K562 (cell line): ENCODE measurements around the gene OR2C1. TPM values are rescaled to one million over a fixed set of nuclear protein-coding genes. Genes with fewer than 3 reads are reported as not detected.

Experiments used
- CBX3 ChIP-seq, 2 experiments: IDR thresholded peaks; 1 replicate in 1 of 2; 2 replicates in 1 of 2; pipeline ENCODE4 v1.6.1; 2012; ENCODE audit warnings: inconsistent platforms in 2 of 2, low read length in 2 of 2, borderline replicate concordance in 1 of 2, control low read depth in 1 of 2
- CREB1 ChIP-seq, 2 experiments: sonication (generic) in 1 of 2; formaldehyde crosslinking in 1 of 2; IDR thresholded peaks; 2 replicates each; pipeline versions ENCODE4 v1.6.1 to v1.8.0; 2012 to 2022; ENCODE audit warnings: inconsistent platforms in 1 of 2, mild to moderate bottlenecking in 1 of 2, missing genetic modification reagents in 1 of 2, moderate library complexity in 1 of 2
- CXXC5 ChIP-seq: fragments of 250-450 bp; sonication (Bioruptor Pico); IDR thresholded peaks from 2 replicates; pipeline ENCODE4 v1.8.0; 2022; ENCODE audit warnings: inconsistent platforms, mild to moderate bottlenecking, moderate library complexity
- ETV6 ChIP-seq, 3 experiments: fragments of 150-350 bp in 1 of 3; sonication (generic) in 1 of 3; formaldehyde crosslinking in 1 of 3; IDR thresholded peaks; 2 replicates each; pipeline versions ENCODE4 v1.6.1 to v1.8.0; 2014 to 2022; ENCODE audit warnings: borderline replicate concordance in 2 of 3, low read depth in 2 of 3, antibody characterized with exemption in 1 of 3, low read length in 1 of 3, mild to moderate bottlenecking in 1 of 3, missing genetic modification reagents in 1 of 3
- FOSL1 ChIP-seq: fragments of 200-800 bp; sonication (Bioruptor generic); conservative IDR thresholded peaks from 2 replicates; pipeline ENCODE4 v1.6.1; 2016; ENCODE audit warnings: missing genetic modification characterization, missing compliant biosample characterization
- HDAC1 ChIP-seq, 2 experiments: fragments of 450-650 bp; IDR thresholded peaks; 2 replicates each; pipeline ENCODE4 v1.6.1; 2016 to 2017; ENCODE audit warnings: inconsistent platforms in 1 of 2, mild to moderate bottlenecking in 1 of 2, moderate library complexity in 1 of 2
- KDM1A ChIP-seq, 2 experiments: fragments of 450-650 bp; IDR thresholded peaks; 2 replicates each; pipeline ENCODE4 v1.6.1; 2016; ENCODE audit warnings: mild to moderate bottlenecking in 2 of 2
- MAZ ChIP-seq, 2 experiments: fragments of 450-650 bp in 1 of 2; sonication (generic) in 1 of 2; formaldehyde crosslinking; IDR thresholded peaks in 1 of 2; conservative IDR thresholded peaks in 1 of 2; 2 replicates each; pipeline versions ENCODE4 v1.4.0 to v1.5.0; 2020; ENCODE audit warnings: mild to moderate bottlenecking in 1 of 2, missing genetic modification reagents in 1 of 2
- MITF ChIP-seq: IDR thresholded peaks from 2 replicates; pipeline ENCODE4 v1.6.1; 2014; ENCODE audit warnings: antibody characterized with exemption
- RBFOX2 ChIP-seq: fragments of 200-400 bp; formaldehyde crosslinking; IDR thresholded peaks from 2 replicates; pipeline ENCODE4 v1.6.1; 2017; ENCODE audit warnings: low read depth, mild to moderate bottlenecking, low read length, moderate library complexity
- RFX1 ChIP-seq: fragments of 450-650 bp; IDR thresholded peaks from 2 replicates; pipeline ENCODE4 v1.6.1; 2016; ENCODE audit warnings: mild to moderate bottlenecking, moderate library complexity
- SMARCA5 ChIP-seq: fragments of 450-650 bp; IDR thresholded peaks from 2 replicates; pipeline ENCODE4 v1.6.1; 2016
- TOE1 ChIP-seq, 2 experiments: fragments of 450-650 bp in 1 of 2; sonication (generic) in 1 of 2; formaldehyde crosslinking in 1 of 2; IDR thresholded peaks; 2 replicates each; pipeline versions ENCODE4 v1.7.1 to v1.8.0; 2016 to 2022; ENCODE audit warnings: borderline replicate concordance in 2 of 2, mild to moderate bottlenecking in 2 of 2, antibody characterized with exemption in 1 of 2, inconsistent platforms in 1 of 2, low read depth in 1 of 2, missing genetic modification reagents in 1 of 2, moderate library complexity in 1 of 2
- YBX1 ChIP-seq: fragments of 450-650 bp; IDR thresholded peaks from 2 replicates; pipeline ENCODE4 v1.7.1; 2016; ENCODE audit warnings: mild to moderate bottlenecking
- YY1 ChIP-seq, 3 experiments: IDR thresholded peaks; 2 replicates each; pipeline ENCODE4 v1.6.1; 2011; ENCODE audit warnings: low read length in 2 of 3, mild to moderate bottlenecking in 2 of 3, moderate library complexity in 2 of 3, borderline replicate concordance in 1 of 3, control low read depth in 1 of 3, low read depth in 1 of 3; ENCODE audit not compliant: insufficient read depth in 3 of 3, insufficient replicate concordance in 2 of 3, control insufficient read depth in 1 of 3, insufficient read length in 1 of 3; ENCODE audit errors: extremely low read depth in 1 of 3
- ZZZ3 ChIP-seq: fragments of 450-650 bp; IDR thresholded peaks from 2 replicates; pipeline ENCODE4 v1.6.1; 2016; ENCODE audit warnings: antibody characterized with exemption, mild to moderate bottlenecking, moderate library complexity
- polyA plus RNA-seq, 8 experiments: library from polyadenylated mRNA; depleted of rRNA in 4 of 8; stranded (reverse) in 5 of 8; unstranded in 3 of 8; fragments of >200 nt; fragmentation: Nextera tagmentation in 2 of 8; fragmentation: Illumina TruSeq in 1 of 8; extraction: Ambion mirVana in 2 of 8; extraction: Trizol in 1 of 8; gene quantifications; 2 replicates each; pipeline versions ENCODE4 v1.2.1 to v1.2.3, GENCODE V29; 2011 to 2014; ENCODE audit warnings: inconsistent platforms in 1 of 8, missing spikeins in 1 of 8
- total RNA-seq, 7 experiments: library from RNA; depleted of rRNA in 6 of 7; stranded (reverse); fragments of >200 nt in 6 of 7; fragmentation: Illumina TruSeq in 2 of 7; extraction: Trizol in 2 of 7; gene quantifications; 2 replicates each; pipeline versions ENCODE4 v1.2.1 to v1.2.3, GENCODE V29; 2011 to 2021; ENCODE audit warnings: low replicate concordance in 1 of 7
- TF ChIP-seq, protein P1 (sequence below), 2 experiments: fragments of 450-650 bp; conservative IDR thresholded peaks; 2 replicates each; pipeline ENCODE4 v1.6.1; 2017; ENCODE audit warnings: mild to moderate bottlenecking in 2 of 2, moderate library complexity in 2 of 2
- TF ChIP-seq, protein P2 (sequence below): fragments of 200-800 bp; sonication (Bioruptor generic); IDR thresholded peaks from 2 replicates; pipeline ENCODE4 v1.6.1; 2017; ENCODE audit warnings: missing genetic modification characterization, missing compliant biosample characterization
- TF ChIP-seq, protein P3 (sequence below): sonication (generic); formaldehyde crosslinking; IDR thresholded peaks from 2 replicates; pipeline ENCODE4 v1.8.1; 2023; ENCODE audit warnings: mild to moderate bottlenecking, missing genetic modification reagents, moderate library complexity

OR2C1 gene
- total and polyA plus RNA-seq, 9 of the 15 experiments (the other 6 are each of a cell fraction or from before 2014, with no cell fraction given): not detected

GRCh38 chr16:3348547-3349167, 7.0 kb upstream of the OR2C1 start (continued):
- TF ChIP-seq, protein P1, sequence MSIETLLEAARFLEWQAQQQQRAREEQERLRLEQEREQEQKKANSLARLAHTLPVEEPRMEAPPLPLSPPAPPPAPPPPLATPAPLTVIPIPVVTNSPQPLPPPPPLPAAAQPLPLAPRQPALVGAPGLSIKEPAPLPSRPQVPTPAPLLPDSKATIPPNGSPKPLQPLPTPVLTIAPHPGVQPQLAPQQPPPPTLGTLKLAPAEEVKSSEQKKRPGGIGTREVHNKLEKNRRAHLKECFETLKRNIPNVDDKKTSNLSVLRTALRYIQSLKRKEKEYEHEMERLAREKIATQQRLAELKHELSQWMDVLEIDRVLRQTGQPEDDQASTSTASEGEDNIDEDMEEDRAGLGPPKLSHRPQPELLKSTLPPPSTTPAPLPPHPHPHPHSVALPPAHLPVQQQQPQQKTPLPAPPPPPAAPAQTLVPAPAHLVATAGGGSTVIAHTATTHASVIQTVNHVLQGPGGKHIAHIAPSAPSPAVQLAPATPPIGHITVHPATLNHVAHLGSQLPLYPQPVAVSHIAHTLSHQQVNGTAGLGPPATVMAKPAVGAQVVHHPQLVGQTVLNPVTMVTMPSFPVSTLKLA (conservative IDR thresholded peaks at IDR 0.05): peak in 1 of 2 experiments; percentile 55; a peak in 2 of 4 replicates
- no peak for TF ChIP-seq YBX1
- TF ChIP-seq CREB1 (IDR thresholded peaks at IDR 0.05): no peak; the same call in 1 of the 2 replicates
- TF ChIP-seq CREB1 (CRISPR knock-in tag; IDR thresholded peaks at IDR 0.05): 0 out of 2 replicates have a peak, but pooled peaks have one; percentile 13
- TF ChIP-seq FOSL1: peak; percentile 83
- no peak for TF ChIP-seq RBFOX2
- TF ChIP-seq, protein P2, sequence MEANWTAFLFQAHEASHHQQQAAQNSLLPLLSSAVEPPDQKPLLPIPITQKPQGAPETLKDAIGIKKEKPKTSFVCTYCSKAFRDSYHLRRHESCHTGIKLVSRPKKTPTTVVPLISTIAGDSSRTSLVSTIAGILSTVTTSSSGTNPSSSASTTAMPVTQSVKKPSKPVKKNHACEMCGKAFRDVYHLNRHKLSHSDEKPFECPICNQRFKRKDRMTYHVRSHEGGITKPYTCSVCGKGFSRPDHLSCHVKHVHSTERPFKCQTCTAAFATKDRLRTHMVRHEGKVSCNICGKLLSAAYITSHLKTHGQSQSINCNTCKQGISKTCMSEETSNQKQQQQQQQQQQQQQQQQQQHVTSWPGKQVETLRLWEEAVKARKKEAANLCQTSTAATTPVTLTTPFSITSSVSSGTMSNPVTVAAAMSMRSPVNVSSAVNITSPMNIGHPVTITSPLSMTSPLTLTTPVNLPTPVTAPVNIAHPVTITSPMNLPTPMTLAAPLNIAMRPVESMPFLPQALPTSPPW (CRISPR knock-in tag): peak; percentile 71
- TF ChIP-seq KDM1A (IDR thresholded peaks at IDR 0.05): peak; percentile 99
- TF ChIP-seq ETV6 (IDR thresholded peaks at IDR 0.05; ENCODE audit: borderline replicate concordance in 1 of 2, low read depth in 2 of 2, low read length in 1 of 2): peak in 1 of 2 experiments; percentile 50; a peak in 1 of 4 replicates
- TF ChIP-seq ETV6 (CRISPR knock-in tag; IDR thresholded peaks at IDR 0.05; ENCODE audit: borderline replicate concordance): no peak
- TF ChIP-seq YY1 (IDR thresholded peaks at IDR 0.05; ENCODE audit: borderline replicate concordance in 1 of 3, control insufficient read depth in 1 of 3, extremely low read depth in 1 of 3, insufficient read depth in 3 of 3, insufficient read length in 1 of 3, insufficient replicate concordance in 2 of 3, low read depth in 1 of 3, low read length in 2 of 3): no peak
- TF ChIP-seq MAZ (CRISPR knock-in tag; conservative IDR thresholded peaks at IDR 0.05 in 1 of 2, IDR thresholded peaks at IDR 0.05 in 1 of 2): 0 out of 4 replicates have a peak, but pooled peaks of 1 of the 2 experiments have one; percentile 26
- 0 out of 2 replicates have a peak, but pooled peaks have one; percentile 41 for TF ChIP-seq TOE1 (IDR thresholded peaks at IDR 0.05; ENCODE audit: borderline replicate concordance)
- no peak for TF ChIP-seq TOE1 (CRISPR knock-in tag; IDR thresholded peaks at IDR 0.05; ENCODE audit: borderline replicate concordance, low read depth)
- peak; percentile 80 to 95 for TF ChIP-seq HDAC1 (IDR thresholded peaks at IDR 0.05)
- TF ChIP-seq, protein P3, sequence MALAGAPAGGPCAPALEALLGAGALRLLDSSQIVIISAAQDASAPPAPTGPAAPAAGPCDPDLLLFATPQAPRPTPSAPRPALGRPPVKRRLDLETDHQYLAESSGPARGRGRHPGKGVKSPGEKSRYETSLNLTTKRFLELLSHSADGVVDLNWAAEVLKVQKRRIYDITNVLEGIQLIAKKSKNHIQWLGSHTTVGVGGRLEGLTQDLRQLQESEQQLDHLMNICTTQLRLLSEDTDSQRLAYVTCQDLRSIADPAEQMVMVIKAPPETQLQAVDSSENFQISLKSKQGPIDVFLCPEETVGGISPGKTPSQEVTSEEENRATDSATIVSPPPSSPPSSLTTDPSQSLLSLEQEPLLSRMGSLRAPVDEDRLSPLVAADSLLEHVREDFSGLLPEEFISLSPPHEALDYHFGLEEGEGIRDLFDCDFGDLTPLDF (CRISPR knock-in tag): no peak
- TF ChIP-seq MITF: peak; percentile 91
- 0 out of 3 replicates have a peak, but pooled peaks of 1 of the 2 experiments have one; percentile 55 for TF ChIP-seq CBX3 (IDR thresholded peaks at IDR 0.05; ENCODE audit: borderline replicate concordance in 1 of 2, low read length in 2 of 2)
- no peak for TF ChIP-seq ZZZ3
- no peak for TF ChIP-seq RFX1
- TF ChIP-seq CXXC5 (CRISPR knock-in tag): peak; percentile 85
- no peak for TF ChIP-seq SMARCA5
